PC-9 (cell line): ENCODE measurements around the gene DNAH6.

ENCODE experiments used
- CTCF ChIP-seq: fragments of 200-600 bp; sonication (generic); conservative IDR thresholded peaks from 2 replicates; pipeline ENCODE4 v1.6.1; 2017; ENCODE audit warnings: mixed run types, antibody characterized with exemption, mild to moderate bottlenecking, moderate library complexity
- EZH2 ChIP-seq: fragments of 200-600 bp; sonication (generic); IDR thresholded peaks from 2 replicates; pipeline ENCODE4 v1.8.0; 2017; ENCODE audit warnings: antibody characterized with exemption, low read depth

GRCh38 chr2:84862006-84862405 lies 345.7 kb downstream of the DNAH6 start:
- TF ChIP-seq CTCF (no peak), EZH2 (no peak)
